GM12878 (cell line): ENCODE measurements around the gene SNAPC2. TPM values are rescaled to one million over a fixed set of nuclear protein-coding genes. Genes with fewer than 3 reads are reported as not detected.

ENCODE experiments used
- ATAC-seq: fragments of 200-7000 bp; cut with Tn5 transposase; 3 replicates; pipeline ENCODE4 v1.9.1; 2020; ENCODE audit warnings: mild to moderate bottlenecking, moderate library complexity
- BruUV-seq: library from RNA; stranded (reverse); fragments of 400-500 nt; replicated peaks from 2 replicates; lab custom pipeline; 2021; lab: Mats Ljungman, UMichigan
- CTCF ChIA-PET: fragments of 300-600 bp; sonication (Branson Sonifier 250); formaldehyde crosslinking; extraction: SDS; loops from one replicate; lab custom pipeline; 2021; ENCODE audit warnings: inconsistent platforms; lab: Yijun Ruan, JAX
- POLR2A ChIA-PET: fragments of 350-600 bp; formaldehyde crosslinking; extraction: SDS; loops from one replicate; lab custom pipeline; 2021; ENCODE audit warnings: inconsistent platforms; lab: Charles Lee
- RAD21 ChIA-PET: fragments of 300-600 bp; sonication (Branson Sonifier 250); formaldehyde crosslinking; loops from one replicate; lab custom pipeline; 2023; ENCODE audit warnings: antibody characterized with exemption; ENCODE audit not compliant: unreplicated experiment; lab: Charles Lee
- SMC1A ChIA-PET: fragments of 300-600 bp; sonication (Branson Sonifier 250); formaldehyde crosslinking; loops from one replicate; lab custom pipeline; 2023; ENCODE audit not compliant: unreplicated experiment, uncharacterized antibody; lab: Charles Lee
- DNase-seq: peaks from one replicate; pipeline ENCODE4 v3.0.0-alpha.2; 2011; ENCODE audit warnings: low read depth, low spot score
- FAIRE-seq: peaks from 3 replicates; lab custom pipeline; 2011; peaks lifted over from hg19 to GRCh38; lab: Jason Lieb, UNC
- H2AFZ ChIP-seq: 2 replicates; pipeline ENCODE4 v1.6.0; 2011; ENCODE audit warnings: low read depth, low read length, control low read depth; ENCODE audit not compliant: control insufficient read depth
- H3K27ac ChIP-seq: 2 replicates; pipeline ENCODE4 v1.5.1; 2011; ENCODE audit warnings: control low read depth; ENCODE audit not compliant: control insufficient read depth, insufficient read depth
- H3K27me3 ChIP-seq, 2 experiments: replicated peaks in 1 of 2; 2 replicates each; pipeline versions ENCODE4 v1.6.0 to v1.6.1; 2011; ENCODE audit warnings: low read length in 1 of 2; ENCODE audit not compliant: control insufficient read depth in 2 of 2, insufficient read depth in 2 of 2
- H3K36me3 ChIP-seq, 2 experiments: 2 replicates each; pipeline ENCODE4 v1.5.1; 2011; ENCODE audit warnings: low read length in 1 of 2; ENCODE audit not compliant: control insufficient read depth in 2 of 2, insufficient read depth in 2 of 2
- H3K4me1 ChIP-seq: 2 replicates; pipeline ENCODE4 v1.6.1; 2011; ENCODE audit warnings: mild to moderate bottlenecking, low read length, moderate library complexity, mixed read lengths; ENCODE audit not compliant: control insufficient read depth, insufficient read depth
- H3K4me2 ChIP-seq: 2 replicates; pipeline ENCODE4 v1.6.0; 2011; ENCODE audit warnings: control low read depth; ENCODE audit not compliant: control insufficient read depth, insufficient read depth
- H3K4me3 ChIP-seq: fragments of 200-600 bp; sonication (generic); 2 replicates; pipeline ENCODE4 v1.5.1; 2016
- H3K79me2 ChIP-seq: 2 replicates; pipeline ENCODE4 v1.6.0; 2011; ENCODE audit warnings: low read length; ENCODE audit not compliant: control insufficient read depth, insufficient read depth
- H3K9ac ChIP-seq: 2 replicates; pipeline ENCODE4 v1.8.0; 2011; ENCODE audit warnings: low read length, control low read depth, mixed read lengths; ENCODE audit not compliant: control insufficient read depth, insufficient read depth
- H3K9me3 ChIP-seq: replicated peaks from 3 replicates; pipeline ENCODE4 v1.5.1; 2011; ENCODE audit warnings: mild to moderate bottlenecking, low read length; ENCODE audit not compliant: control insufficient read depth, insufficient read depth
- H4K20me1 ChIP-seq: 2 replicates; pipeline ENCODE4 v1.6.0; 2011; ENCODE audit not compliant: control insufficient read depth, insufficient read depth
- BMI1 ChIP-seq: fragments of 450-650 bp; IDR thresholded peaks from 2 replicates; pipeline ENCODE4 v1.6.1; 2016; ENCODE audit warnings: mild to moderate bottlenecking, moderate library complexity, borderline replicate concordance
- MYC ChIP-seq: IDR thresholded peaks from 2 replicates; pipeline ENCODE4 v1.6.1; 2011; ENCODE audit warnings: mild to moderate bottlenecking, low read length, moderate library complexity, inconsistent platforms; ENCODE audit not compliant: insufficient read depth, insufficient replicate concordance, insufficient read length, severe bottlenecking
- WGBS: methylation state at CpG from one replicate; pipeline ENCODE4 v1.1.6; 2016; ENCODE audit warnings: low lambda C conversion rate; ENCODE audit not compliant: insufficient replicate concordance, insufficient coverage; ENCODE audit errors: missing lambda C conversion rate; 5-methylcytosine and 5-hydroxymethylcytosine counted together
- in situ Hi-C: fragments of 300-500 bp; cut with MboI; formaldehyde crosslinking; loops from 9 replicates; pipeline ENCODE4 v1.14.3; 2018; ENCODE audit warnings: mixed read lengths
- intact Hi-C: fragments of 100-400 bp; cut with micrococcal nuclease; formaldehyde crosslinking; loops from one replicate; pipeline ENCODE4 v1.14.2; 2022; ENCODE audit not compliant: unreplicated experiment
- polyA plus RNA-seq, 11 experiments: library from polyadenylated mRNA; depleted of rRNA in 4 of 11; unstranded in 6 of 11; stranded (reverse) in 5 of 11; fragments of >200 nt; fragmentation: Nextera tagmentation in 4 of 11; fragmentation: Illumina TruSeq in 1 of 11; extraction: Ambion mirVana in 4 of 11; extraction: Trizol in 1 of 11; gene quantifications; 1 replicate in 1 of 11; 2 replicates in 10 of 11; pipeline versions ENCODE4 v1.2.1 to v1.2.3, GENCODE V29; 2011 to 2016; ENCODE audit warnings: inconsistent platforms in 2 of 11, missing spikeins in 2 of 11, low read depth in 1 of 11
- total RNA-seq, 4 experiments: library from RNA; depleted of rRNA in 3 of 4; stranded (reverse); fragments of >200 nt in 3 of 4; fragmentation: Illumina TruSeq in 1 of 4; extraction: Trizol in 1 of 4; gene quantifications; 2 replicates each; pipeline versions ENCODE4 v1.2.1 to v1.2.3, GENCODE V29; 2013 to 2021
- TF ChIP-seq, protein P1 (sequence below): IDR thresholded peaks from 2 replicates; pipeline ENCODE4 v1.6.1; 2012; ENCODE audit warnings: mild to moderate bottlenecking, low read depth, low read length

The SNAPC2 gene
- total and polyA plus RNA-seq, 10 of the 15 experiments (the other 5 are each of a cell fraction or from before 2014, with no cell fraction given): 0.19 to 20.8 (median 12.6) TPM

DNA sequence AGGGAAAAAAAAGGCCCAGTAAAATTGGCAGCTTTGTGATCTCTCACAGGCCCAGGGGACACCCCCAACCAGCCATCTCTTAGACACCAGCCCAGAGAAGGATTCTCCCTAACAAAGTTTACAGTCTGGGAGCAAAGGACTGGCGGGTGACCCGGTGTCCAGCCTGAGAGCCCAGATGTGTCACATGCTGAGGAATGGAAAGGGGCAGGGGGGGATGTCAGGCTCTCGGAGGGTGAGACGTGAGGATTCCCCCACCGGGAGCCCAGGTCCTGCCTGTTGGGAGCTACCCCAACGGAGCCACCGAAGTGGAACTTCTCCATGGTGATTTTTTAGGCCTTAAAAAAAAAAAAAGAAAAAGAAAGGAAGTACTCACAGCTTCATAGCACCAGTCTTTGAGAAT is 10.6 kb downstream of the SNAPC2 start:
- Histone ChIP-seq H3K4me3 (no peak overlapping the region), H3K79me2 (no peaks in the 10 kb centered on the region), H3K4me1 (no peaks in the 10 kb centered on the region; the same call in 1 of the 2 replicates), H3K36me3 (peaks cover 7 to 40% of the 10 kb centered on the region in 2 experiments; a peak in 3 of 4 replicates), H2AFZ (no peak overlapping the region), H3K27me3 (no peaks in the 10 kb centered on the region), H3K4me2 (no peak overlapping the region), H3K9me3 (no peaks in the 10 kb centered on the region), H3K9ac (no peak overlapping the region), H4K20me1 (no peaks in the 10 kb centered on the region; the same call in 1 of the 2 replicates), H3K27ac (no peak overlapping the region)
- intact Hi-C loops (no loop called here), in situ Hi-C loops (no loop called here)
- no peak for TF ChIP-seq BMI1
- TF ChIP-seq, protein P1, sequence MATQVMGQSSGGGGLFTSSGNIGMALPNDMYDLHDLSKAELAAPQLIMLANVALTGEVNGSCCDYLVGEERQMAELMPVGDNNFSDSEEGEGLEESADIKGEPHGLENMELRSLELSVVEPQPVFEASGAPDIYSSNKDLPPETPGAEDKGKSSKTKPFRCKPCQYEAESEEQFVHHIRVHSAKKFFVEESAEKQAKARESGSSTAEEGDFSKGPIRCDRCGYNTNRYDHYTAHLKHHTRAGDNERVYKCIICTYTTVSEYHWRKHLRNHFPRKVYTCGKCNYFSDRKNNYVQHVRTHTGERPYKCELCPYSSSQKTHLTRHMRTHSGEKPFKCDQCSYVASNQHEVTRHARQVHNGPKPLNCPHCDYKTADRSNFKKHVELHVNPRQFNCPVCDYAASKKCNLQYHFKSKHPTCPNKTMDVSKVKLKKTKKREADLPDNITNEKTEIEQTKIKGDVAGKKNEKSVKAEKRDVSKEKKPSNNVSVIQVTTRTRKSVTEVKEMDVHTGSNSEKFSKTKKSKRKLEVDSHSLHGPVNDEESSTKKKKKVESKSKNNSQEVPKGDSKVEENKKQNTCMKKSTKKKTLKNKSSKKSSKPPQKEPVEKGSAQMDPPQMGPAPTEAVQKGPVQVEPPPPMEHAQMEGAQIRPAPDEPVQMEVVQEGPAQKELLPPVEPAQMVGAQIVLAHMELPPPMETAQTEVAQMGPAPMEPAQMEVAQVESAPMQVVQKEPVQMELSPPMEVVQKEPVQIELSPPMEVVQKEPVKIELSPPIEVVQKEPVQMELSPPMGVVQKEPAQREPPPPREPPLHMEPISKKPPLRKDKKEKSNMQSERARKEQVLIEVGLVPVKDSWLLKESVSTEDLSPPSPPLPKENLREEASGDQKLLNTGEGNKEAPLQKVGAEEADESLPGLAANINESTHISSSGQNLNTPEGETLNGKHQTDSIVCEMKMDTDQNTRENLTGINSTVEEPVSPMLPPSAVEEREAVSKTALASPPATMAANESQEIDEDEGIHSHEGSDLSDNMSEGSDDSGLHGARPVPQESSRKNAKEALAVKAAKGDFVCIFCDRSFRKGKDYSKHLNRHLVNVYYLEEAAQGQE: no peak
- TF ChIP-seq MYC: no peak
- WGBS: 85% methylated on average over 5 of the region's 7 CpGs
- ChIA-PET RAD21 (interaction anchor here (0.6 to 0.7 kb wide), 2 partner anchors 13 to 832 kb away, joined by 3 read pairs; partner anchors contain the start of gene TIMM44), CTCF (interaction anchor here (1.0 to 4.4 kb wide), 5 partner anchors 13 to 250 kb away, joined by 3 to 44 read pairs (median 4); partner anchors contain the start of genes TIMM44 and TRAPPC5), SMC1A (interaction anchor here (1.2 kb wide), 1 partner anchor 13 kb away, joined by 3 read pairs; no protein-coding TSS in a partner anchor), POLR2A (interaction anchor here (0.7 to 1.4 kb wide), 2 partner anchors 13 to 58 kb away, joined by 6 to 13 read pairs; partner anchors contain the start of gene TIMM44)
- no TSS peak for BruUV-seq
- ATAC-seq (no peak), FAIRE-seq (no peak), DNase-seq (no peak)
